Kasumi-1 (cell line): Measurements from ENCODE around the gene DHX8.
A peak's percentile ranks its signal among the peaks of the same experiment; 100 is the strongest.

Source experiments
- DNase-seq, 2 experiments: peaks; one replicate each; lab custom pipeline; 2025; lab: John Stamatoyannopoulos, UW

Gene DHX8

GRCh38 chr17:43524945-43525575 lies 41.3 kb downstream of the DHX8 start:
- DNase-seq: no peak

DNA sequence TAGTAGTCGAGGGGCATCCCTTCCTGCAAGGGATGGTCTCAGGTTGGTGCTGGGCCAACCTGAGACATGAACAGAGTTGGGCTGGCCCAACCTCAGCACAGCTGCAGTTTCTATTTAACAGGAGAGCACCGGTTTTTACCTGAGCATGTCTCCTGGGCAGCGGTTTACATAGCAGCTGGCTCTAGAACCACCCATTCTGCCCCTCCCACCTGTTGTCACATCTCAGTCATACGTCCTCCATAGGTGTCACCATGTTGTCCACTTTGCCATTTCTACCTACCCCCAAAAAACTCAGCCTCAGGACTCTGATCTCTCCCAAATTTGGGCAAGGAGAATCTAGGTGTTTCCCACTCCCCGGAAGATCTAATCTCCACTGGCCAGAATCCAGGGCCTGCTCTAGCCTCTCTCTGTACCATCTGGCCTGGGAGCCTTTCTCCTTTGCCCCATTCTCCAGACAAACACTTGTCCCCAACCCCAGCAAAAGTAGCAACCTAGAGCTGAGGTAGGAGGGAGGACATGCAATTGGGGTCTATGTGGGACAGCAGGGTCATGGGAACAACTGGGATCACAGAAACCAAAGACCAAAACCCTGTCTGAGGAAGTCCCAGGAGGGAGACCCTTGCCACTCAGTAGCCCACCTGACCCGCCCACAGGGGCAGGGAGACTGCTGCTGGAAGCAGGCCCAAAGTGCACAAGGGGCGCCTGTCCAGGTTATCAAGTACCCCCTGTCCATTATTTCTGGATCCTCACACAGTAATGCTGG lies 43.3 kb downstream of the DHX8 start:
- DNase-seq: no peak

- no peak for DNase-seq
Measured at GRCh38 chr17:43528319-43528987, 44.7 kb downstream of the DHX8 start.

GRCh38 chr17:43528988-43529814 lies 45.4 kb downstream of the DHX8 start:
- no peak for DNase-seq

- DNase-seq: peak in 1 of 2 experiments; percentile 50
Measured at GRCh38 chr17:43529947-43530287, 46.1 kb downstream of the DHX8 start.

- peak; percentile 19 to 50 for DNase-seq
Measured at GRCh38 chr17:43530288-43531081, 46.7 kb downstream of the DHX8 start.

- DNase-seq: no peak
Measured at GRCh38 chr17:43531082-43531378, 47.3 kb downstream of the DHX8 start.

DNA sequence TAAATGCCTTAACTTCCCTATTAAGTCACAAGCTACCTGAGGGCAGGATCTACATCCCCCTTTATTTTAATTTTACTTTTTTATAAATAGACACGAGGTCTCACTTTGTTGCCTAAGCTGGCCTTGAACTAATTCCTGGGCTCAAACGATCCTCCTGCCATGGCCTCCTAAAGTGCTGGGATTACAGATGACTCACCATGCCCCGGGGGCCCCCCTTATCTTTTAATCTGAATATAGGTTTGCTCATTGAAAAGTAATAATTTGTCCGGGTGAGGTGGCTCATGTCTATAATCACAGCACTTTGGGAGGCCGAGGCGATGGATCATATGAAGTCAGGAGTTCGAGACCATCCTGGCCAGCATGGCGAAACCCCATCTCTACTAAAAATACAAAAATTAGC lies 48.2 kb downstream of the DHX8 start:
- no peak for DNase-seq

DNA sequence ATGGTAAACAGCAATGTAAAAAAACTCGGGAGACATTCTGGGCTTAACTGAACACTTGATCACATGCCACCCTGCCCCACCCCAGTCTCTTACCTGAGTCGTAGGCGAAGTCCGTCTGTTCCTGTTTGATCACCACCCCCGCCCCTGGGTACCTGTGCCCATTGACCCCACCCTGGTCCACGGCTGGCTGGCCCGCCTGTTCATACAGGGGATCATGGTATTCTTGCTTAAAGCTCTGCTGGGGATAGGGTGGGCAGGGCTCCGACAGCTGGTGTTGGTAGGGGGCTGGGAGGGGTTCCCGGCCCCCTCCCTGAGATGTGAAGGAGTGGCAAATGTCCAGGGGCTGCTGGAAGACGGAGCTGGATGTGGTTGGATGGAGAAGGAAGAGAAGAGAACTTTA lies 48.8 kb downstream of the DHX8 start:
- no peak for DNase-seq

DNA sequence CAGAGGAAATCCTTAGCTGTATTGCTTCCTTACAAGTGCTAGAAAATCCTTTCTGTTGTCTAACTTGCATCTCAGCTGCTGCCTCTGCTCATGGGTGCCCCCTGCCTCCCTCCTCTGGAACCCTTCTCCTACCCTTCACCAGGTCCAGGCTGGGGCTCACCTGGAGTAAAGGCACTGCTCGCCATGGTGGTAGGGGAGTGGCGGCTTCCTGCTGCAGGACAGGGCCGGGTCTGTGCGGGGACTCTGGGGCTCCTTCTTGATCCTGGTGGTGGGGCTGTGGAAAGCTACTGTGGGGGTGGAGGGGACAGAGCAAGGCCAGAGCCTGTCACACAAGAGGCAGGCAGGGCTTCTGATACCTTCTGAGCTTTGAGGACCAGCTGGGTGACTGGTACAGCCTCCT lies 49.9 kb downstream of the DHX8 start:
- no peak for DNase-seq

GRCh38 chr17:43534909-43535308 lies 51.1 kb downstream of the DHX8 start:
- no peak for DNase-seq

DNA sequence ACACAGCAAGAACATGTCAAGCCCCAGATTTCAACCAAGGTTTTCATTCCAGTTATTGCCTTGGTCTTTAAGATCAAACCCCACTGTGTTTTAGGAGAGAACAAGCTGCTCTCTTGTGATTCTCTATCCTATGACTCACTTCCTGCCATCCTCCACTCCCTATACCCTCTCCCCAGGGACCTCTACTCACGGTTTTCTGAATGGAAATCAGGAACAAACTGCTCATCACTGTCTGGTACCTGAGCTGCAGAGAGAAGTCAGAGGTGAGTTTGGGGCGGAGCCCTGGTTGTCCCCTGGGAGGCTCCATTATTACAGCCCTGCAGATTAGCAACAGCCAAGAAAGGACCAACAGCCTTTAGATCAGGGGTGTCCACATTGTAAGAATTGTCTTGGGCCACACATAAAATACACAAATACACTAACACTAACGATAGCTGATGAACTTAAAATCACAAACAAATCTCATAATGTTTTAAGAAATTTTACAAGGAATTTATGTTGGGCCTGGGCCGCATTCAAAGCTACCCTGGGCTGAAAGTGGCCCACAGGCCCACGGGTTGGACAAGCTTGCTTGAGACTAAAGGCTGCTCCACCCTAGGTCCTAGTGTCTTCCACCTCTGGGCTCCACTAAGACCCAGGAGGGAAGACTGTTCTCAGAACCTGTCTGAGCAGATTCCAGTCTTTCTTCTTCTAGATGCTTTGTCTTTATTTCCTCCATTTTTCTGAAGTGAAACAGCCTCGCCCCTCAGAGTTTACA lies 52.6 kb downstream of the DHX8 start:
- no peak for DNase-seq

DNA sequence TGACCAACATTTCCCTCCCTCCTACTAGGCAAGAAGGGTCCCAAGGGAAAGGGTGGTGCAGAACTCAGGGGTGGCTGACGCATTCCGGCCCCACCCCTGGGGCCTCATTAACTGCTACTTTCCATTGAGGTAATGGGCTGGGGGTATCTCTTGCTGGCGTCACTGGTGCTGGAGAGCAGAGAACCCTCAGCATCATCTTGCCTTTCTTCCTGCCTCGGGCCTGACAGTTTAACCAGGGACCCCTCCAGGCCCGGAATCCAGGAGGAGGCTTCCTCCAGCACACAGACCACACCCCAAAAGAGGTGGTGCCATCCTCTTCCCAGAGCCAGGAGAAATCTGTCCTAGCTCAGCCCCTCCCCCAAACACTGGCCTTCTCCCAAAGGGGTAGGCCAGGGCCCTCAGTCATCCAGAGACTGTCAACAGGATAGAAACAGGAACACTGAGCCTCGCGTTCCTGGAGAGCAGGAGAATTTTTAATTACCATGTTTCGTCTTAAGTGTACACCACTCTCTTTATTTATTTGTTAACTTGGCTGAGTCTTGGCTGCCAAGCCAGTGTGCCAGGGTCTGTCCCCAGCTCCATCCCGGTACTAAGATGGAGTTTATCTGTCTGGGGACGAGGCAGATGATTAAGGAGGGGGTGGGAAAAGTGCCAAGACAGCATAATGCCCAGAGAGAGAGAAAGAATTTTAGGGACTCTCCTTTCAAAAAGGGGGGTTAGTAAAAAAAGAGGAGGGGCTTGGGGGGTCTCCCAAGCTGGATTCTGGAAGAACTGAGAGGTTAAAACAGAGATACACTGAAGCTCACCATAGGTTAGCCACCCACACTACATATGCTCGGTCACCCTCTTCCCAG lies 57.3 kb downstream of the DHX8 start:
- no peak for DNase-seq

GRCh38 chr17:43542859-43543258 lies 59.1 kb downstream of the DHX8 start:
- DNase-seq: no peak

DNA sequence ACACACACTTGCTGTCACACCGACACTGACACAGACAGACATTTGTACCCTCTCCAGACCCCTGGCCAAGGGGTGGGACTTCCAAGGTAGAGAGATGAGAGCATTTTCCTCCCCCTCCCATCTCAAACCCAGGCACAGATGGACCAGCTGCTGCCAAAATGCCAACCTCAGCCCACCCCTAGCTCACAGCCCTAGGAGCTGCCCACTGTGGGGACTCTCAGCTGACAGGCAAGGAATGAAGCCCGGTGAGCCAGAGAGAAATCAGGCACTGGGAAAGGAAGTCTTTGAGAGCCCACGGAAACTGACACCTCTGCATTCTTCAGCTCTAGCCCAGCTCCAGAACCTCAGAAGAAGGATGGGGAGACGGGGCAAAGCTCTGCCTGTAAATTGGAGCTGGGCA lies 59.5 kb downstream of the DHX8 start:
- DNase-seq: no peak

DNA sequence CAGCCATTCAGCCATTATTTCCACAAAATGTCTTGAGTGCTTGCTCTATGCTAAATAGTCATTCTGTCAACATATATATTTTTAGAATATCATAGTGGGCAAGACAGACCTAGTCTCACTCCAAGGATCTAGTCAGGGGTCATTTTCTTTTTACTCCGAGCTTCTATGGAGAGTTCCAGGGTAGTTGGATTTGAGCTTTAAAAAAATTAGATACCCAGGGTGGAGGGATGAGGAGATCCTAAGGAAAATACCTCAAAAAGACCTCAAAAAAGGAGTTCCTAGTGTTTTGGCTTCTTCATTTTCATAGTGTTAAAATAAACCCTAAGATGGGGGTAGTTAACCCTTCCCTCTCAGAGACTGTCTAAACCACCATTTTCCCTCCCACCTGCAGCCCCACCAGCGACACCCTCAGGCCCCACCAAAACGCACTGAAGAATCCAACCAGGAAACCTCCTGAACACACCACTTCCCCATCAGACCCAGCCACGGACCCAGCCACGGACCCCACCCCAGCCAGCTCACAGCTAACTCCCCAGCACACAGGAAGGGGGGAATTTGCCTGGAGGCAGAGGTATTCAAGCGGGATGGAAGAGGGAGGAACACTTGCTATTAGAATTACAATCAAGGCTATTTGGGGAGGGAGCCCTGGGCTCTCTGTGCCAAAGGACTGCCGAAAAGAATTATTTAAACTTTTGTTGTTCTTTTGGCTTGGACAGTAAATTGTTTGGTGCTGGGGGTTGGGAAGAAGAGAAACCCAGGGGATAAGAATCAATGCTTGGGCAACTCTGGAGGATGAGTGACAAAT lies 60.2 kb downstream of the DHX8 start:
- DNase-seq: no peak

- DNase-seq: no peak
Measured at GRCh38 chr17:43545383-43545632, 61.5 kb downstream of the DHX8 start.

DNA sequence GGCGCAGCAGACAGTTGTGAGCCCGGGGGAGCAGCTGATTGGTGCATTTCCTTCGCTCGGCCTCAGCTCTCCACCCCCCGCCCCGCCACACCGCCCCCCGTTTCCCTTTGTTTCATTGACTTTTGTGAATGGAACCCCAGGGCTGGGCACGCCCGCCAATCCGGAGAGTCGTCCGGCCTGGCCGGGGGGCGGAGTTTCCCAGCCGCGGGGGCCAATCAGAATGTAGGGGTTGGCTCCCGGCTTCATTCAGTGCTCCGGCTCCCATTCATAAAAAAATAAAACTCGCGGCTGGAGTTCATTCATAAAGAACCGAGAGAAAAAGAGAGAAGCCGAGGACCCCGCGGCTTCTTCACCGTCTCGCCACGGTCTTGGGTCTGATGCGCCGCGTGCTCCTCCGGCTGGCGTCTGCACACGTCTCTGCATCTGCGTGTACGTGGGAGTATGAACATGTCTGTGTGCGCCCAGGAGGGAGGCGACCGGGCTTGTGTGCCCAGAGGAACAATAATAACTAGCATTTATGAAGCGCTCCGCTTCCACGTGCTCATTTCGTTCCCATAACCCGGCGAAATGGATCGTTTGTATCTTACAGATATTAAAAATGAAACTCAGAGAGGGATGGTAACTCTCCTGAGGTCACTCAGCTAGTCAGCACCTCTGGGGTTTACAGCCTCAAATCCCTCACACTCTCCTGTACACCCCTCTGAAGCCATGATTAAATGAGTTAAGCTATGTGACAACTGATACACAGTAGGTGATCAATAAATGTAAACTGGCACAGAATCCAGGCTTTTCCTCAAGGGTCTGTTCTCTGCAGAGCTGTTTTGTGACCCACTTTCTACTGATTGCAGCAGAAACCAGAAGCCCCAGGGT lies 62.8 kb downstream of the DHX8 start, which contains the start of gene ETV4:
Gene ETV4 (minus strand): TSS at position 22 of the 870 bp plus-strand sequence. CDS start 723 bp downstream, outside the sequence.
- DNase-seq: peak; percentile 79 to 84

- DNase-seq: no peak
Measured at GRCh38 chr17:43547189-43547550, 63.4 kb downstream of the DHX8 start.
